Pancreas (tissue), 10 donors: ENCODE measurements around the gene HMG20B. TPM values are rescaled to one million over a fixed set of nuclear protein-coding genes. Genes with fewer than 3 reads are reported as not detected.

ENCODE experiments used
- ATAC-seq, 4 donors: fragments of 200-7000 bp; cut with Tn5 transposase; one replicate each; pipeline versions ENCODE4 v1.8.0 to v1.9.1; 2020; ENCODE audit warnings: mild to moderate bottlenecking in 4 of 4, moderate library complexity in 4 of 4
- DNase-seq, 6 donors: peaks; one replicate each; pipeline ENCODE4 v3.0.0-alpha.2; 2020
- FAIRE-seq: peaks from 2 replicates; lab custom pipeline; 2012; peaks lifted over from hg19 to GRCh38; lab: Jason Lieb, UNC
- H3K27ac ChIP-seq, 4 donors: fragments of 200-600 bp; sonication (generic); 1 replicate in 3 of 4; 2 replicates in 1 of 4; pipeline versions ENCODE4 v1.5.0 to v1.8.0; 2020
- H3K27me3 ChIP-seq, 4 donors: fragments of 200-600 bp; one replicate each; pipeline ENCODE4 v1.8.0; 2021
- H3K36me3 ChIP-seq, 3 donors: fragments of 200-600 bp; sonication (generic) in 1 of 3; one replicate each; pipeline versions ENCODE4 v1.5.0 to v1.8.0; 2020 to 2021
- H3K4me1 ChIP-seq, 3 donors: fragments of 200-600 bp; one replicate each; pipeline ENCODE4 v1.8.0; 2021
- H3K4me3 ChIP-seq, 4 donors: fragments of 200-600 bp; sonication (generic) in 2 of 4; one replicate each; pipeline versions ENCODE4 v1.5.0 to v1.8.0; 2020 to 2021
- H3K9me3 ChIP-seq, 4 donors: fragments of 200-600 bp; one replicate each; pipeline ENCODE4 v1.8.0; 2021
- WGBS, 2 donors: extraction: QIAGEN DNeasy Blood & Tissue Kit; methylation state at CpG; one replicate each; pipeline ENCODE4 v1.1.7; 2013; 5-methylcytosine and 5-hydroxymethylcytosine counted together
- intact Hi-C, 3 donors: fragments of 100-400 bp; cut with DNase I; formaldehyde crosslinking; loops; one replicate each; pipeline versions ENCODE4 v1.11.1 to v1.14.2; 2022
- polyA plus RNA-seq, 2 donors: library from polyadenylated mRNA; stranded (reverse); fragments of 200-250 nt; gene quantifications; one replicate each; pipeline ENCODE4 v1.2.3, GENCODE V29; 2013
- total RNA-seq, 6 donors: library from RNA; stranded (reverse); fragmentation: NEBNext Ultra II Directional in 4 of 6; extraction: Animal tissue kit (Norgen Biotek cat#: 25700) in 4 of 6; gene quantifications; one replicate each; pipeline versions ENCODE4 v1.2.1 to v1.2.4, GENCODE V29; 2021 to 2023
- TF ChIP-seq, protein P1 (sequence below), 4 donors: fragments of 200-600 bp; sonication (generic) in 3 of 4; IDR thresholded peaks; one replicate each; pipeline versions ENCODE4 v1.5.0 to v1.8.0; 2021; ENCODE audit warnings: antibody characterized with exemption in 4 of 4
- donor health status: healthy with polysubstance abuse.
- donor health status: DM: no; HTN: no; CAD: no; lungs with moderate emphysema.
- donor health status: DM: no; HTN: no; CAD: no.
- donor health status: control.
- donor health status: control.
- donor health status: Bipolar disorder and iron deficiency.
- donor health status: DM: yes; HTN: yes; CAD: no.
- donor health status: DM: no; HTN: no; CAD: no.
- donor health status: DM: no; HTN: no; CAD: no.
- donor health status: DM: yes; HTN: yes; CAD: no.

Gene HMG20B
- total and polyA plus RNA-seq, 8 donors = 26.3 to 102 (median 31.7) TPM

DNA sequence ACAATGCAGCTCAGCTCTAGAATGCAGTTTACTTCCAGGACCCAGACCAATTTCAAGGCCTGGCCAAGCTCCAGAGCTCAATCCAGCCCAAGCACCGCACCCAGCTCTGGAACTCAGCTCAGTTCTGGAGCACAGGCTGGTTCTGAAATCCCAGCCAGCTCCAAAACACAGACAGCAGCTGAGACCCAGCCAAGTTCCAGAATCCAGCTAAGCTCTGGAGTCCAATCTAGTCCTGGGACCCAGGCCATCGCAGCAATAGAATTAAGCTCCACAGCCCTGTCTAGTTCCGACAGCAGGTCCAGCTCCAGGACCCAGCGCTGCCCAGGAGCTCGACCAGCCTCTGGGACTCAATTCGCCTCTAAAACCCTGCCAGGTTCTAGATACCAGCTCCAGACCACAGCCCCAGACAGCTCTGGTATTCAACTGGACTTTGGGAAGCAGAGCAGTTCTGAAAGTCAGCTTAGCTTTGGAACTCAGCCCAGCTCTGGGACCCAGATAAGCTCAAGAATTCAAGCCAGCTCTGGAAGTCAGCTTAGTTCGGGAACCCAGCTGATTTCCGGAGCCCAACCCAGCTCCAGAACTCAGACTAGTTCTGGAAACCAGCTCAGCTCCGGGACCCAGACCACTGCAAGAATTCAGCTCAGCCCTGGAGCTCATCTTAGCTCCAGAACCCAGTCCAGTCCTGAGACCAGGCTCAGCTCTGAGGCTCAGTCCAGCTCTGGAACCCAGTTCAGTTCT, 19.3 kb downstream of the HMG20B start:
- FAIRE-seq = no peak
- TF ChIP-seq, protein P1, sequence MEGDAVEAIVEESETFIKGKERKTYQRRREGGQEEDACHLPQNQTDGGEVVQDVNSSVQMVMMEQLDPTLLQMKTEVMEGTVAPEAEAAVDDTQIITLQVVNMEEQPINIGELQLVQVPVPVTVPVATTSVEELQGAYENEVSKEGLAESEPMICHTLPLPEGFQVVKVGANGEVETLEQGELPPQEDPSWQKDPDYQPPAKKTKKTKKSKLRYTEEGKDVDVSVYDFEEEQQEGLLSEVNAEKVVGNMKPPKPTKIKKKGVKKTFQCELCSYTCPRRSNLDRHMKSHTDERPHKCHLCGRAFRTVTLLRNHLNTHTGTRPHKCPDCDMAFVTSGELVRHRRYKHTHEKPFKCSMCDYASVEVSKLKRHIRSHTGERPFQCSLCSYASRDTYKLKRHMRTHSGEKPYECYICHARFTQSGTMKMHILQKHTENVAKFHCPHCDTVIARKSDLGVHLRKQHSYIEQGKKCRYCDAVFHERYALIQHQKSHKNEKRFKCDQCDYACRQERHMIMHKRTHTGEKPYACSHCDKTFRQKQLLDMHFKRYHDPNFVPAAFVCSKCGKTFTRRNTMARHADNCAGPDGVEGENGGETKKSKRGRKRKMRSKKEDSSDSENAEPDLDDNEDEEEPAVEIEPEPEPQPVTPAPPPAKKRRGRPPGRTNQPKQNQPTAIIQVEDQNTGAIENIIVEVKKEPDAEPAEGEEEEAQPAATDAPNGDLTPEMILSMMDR (IDR thresholded peaks at IDR 0.05) = no peak
- no peaks in the 10 kb centered on the region for H3K27me3 ChIP-seq
- H3K4me1 ChIP-seq = no peaks in the 10 kb centered on the region
- H3K27ac ChIP-seq = no peak overlapping the region
- DNase-seq = peak in 1 of 6 donors; percentile 15
- 57 to 62% methylated on average over 9 of the region's 9 CpGs for WGBS, 2 donors
- no peak overlapping the region for H3K4me3 ChIP-seq
- ATAC-seq = peak in 3 of 4 donors; percentile 38 to 62 (median 58)
- intact Hi-C loops = no loop called here
- no peaks in the 10 kb centered on the region for H3K36me3 ChIP-seq
- H3K9me3 ChIP-seq = no peaks in the 10 kb centered on the region

DNA sequence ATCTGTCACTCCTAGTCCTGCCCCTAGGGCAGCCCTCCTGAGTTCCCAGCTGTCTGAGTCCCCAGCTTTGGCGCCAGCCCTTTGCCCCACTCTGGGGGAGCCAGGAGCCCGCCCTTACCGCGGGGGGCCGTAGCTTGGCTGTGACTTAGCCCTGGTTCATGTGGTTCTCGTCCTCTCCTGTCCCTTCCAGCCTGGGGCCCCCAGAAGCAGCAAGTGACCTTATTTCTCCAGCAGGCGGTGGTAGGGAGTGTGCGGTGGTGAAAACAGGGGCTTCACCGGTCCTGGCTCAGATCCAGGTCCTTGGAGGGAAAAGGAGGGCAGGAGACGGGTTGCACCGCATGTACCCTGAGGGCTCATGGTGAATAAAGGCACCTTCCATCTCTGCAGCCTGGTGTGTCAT, 20.4 kb downstream of the HMG20B start:
- Histone ChIP-seq H3K4me1 (no peaks in the 10 kb centered on the region), H3K9me3 (no peaks in the 10 kb centered on the region), H3K36me3 (no peaks in the 10 kb centered on the region), H3K27me3 (no peaks in the 10 kb centered on the region), H3K4me3 (no peak overlapping the region), H3K27ac (no peak overlapping the region)
- intact Hi-C loops = no loop called here
- ATAC-seq (no peak), FAIRE-seq (no peak), DNase-seq (peak in 1 of 6 donors; percentile 12)
- WGBS, 2 donors = 25 to 38% methylated on average over 11 of the region's 11 CpGs
- TF ChIP-seq, protein P1 (IDR thresholded peaks at IDR 0.05) = no peak

DNA sequence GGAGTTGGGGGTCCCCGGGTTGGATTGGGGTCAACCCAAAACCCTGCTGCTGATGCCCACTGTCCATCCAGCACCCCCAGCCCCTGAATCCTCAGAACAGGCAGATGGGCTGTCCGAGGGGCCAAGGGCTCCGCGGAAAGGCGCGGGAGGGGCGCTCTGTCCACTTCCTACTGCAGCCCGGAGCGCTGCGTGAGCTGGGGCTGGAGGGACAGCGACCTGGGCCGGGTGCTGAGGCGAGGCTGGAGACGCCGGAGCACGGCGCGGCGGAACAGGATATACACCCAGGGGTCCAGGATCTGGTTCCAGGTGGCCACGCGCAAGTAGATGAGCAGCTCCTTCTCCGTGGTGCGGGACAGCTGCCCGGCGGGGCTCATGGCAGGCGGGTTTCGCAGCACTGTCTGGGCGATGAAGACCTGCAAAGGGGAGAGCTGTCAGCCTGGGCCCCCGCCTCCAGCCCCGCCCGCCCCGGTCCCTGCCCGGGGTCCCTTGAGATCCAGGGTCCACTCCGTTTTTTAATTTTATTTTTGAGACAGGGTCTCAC, 22.8 kb downstream of the HMG20B start:
- TF ChIP-seq, protein P1 (IDR thresholded peaks at IDR 0.05) = no peak
- no peak overlapping the region for H3K27ac ChIP-seq
- FAIRE-seq = no peak
- H3K9me3 ChIP-seq = no peaks in the 10 kb centered on the region
- no peak overlapping the region for H3K4me3 ChIP-seq
- no peaks in the 10 kb centered on the region for H3K27me3 ChIP-seq
- H3K4me1 ChIP-seq = no peaks in the 10 kb centered on the region
- peak in 1 of 6 donors; percentile 47 for DNase-seq
- ATAC-seq = no peak
- intact Hi-C loops = no loop called here
- WGBS, 2 donors = 56 to 74% methylated on average over 34 of the region's 34 CpGs
- H3K36me3 ChIP-seq = no peaks in the 10 kb centered on the region

DNA sequence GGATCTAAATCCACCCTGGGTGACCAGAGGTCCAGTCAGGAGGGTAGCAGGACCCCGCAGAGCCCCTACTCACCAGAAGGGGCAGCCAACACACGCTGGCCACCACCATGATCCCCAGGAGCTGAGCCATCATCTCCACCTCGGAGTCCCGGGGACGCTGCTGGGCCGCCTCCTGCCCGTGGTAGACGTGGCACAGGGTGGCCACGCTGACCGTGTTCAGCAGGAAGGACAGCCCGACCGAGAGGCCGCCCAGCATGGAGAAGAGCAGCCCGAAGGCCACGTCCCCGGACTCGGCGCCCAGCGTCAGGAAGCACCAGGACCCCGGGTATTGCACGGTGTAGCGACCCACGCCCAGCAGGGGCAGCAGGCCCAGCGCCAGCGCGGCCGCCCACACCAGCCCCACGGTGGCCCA, 27.0 kb downstream of the HMG20B start:
- Histone ChIP-seq H3K36me3 (no peaks in the 10 kb centered on the region), H3K4me3 (no peak overlapping the region), H3K27me3 (no peaks in the 10 kb centered on the region), H3K27ac (no peak overlapping the region), H3K4me1 (no peaks in the 10 kb centered on the region), H3K9me3 (no peaks in the 10 kb centered on the region)
- no peak for FAIRE-seq
- peak in 1 of 6 donors; percentile 12 for DNase-seq
- WGBS, 2 donors = 76 to 87% methylated on average over 27 to 28 of the region's 28 CpGs
- no peak for ATAC-seq
- intact Hi-C loops = no loop called here
- TF ChIP-seq, protein P1 (IDR thresholded peaks at IDR 0.05) = no peak

DNA sequence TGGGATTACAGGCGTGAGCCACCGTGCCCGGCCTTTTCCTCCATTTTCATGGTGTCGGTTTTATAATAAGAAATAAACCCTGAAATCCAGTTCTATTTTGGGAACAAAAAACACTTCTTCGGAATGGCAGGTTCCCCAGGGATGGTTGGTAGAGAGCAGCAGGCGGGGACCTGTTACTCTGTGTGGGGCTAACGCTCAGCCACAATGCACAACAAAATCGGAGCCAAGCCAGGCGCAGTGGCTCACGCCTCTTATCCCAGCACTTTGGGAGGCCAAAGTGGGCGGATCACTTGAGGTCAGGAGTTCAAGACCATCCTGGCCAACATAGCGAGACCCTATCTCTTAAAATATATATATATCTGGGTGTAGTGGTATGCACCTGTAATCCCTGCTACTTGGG, 28.3 kb downstream of the HMG20B start:
- intact Hi-C loops = no loop called here
- no peak for DNase-seq
- WGBS, 2 donors = 73 to 85% methylated on average over 12 of the region's 12 CpGs
- Histone ChIP-seq H3K4me3 (no peak overlapping the region), H3K36me3 (no peaks in the 10 kb centered on the region), H3K9me3 (no peaks in the 10 kb centered on the region), H3K27ac (no peak overlapping the region), H3K27me3 (no peaks in the 10 kb centered on the region), H3K4me1 (peaks cover 0 to 2% (median 0%) of the 10 kb centered on the region in 3 donors)
- no peak for ATAC-seq
- no peak for FAIRE-seq
- TF ChIP-seq, protein P1 (IDR thresholded peaks at IDR 0.05) = no peak
